Neural cell (in vitro differentiated cells): ENCODE results near the gene KRTAP5-4.
"Not testable (repeated sequence)": the region's sequence is repeated elsewhere in the genome, so short reads cannot be mapped to it uniquely, and the experiment has no call there.

Source experiments
- EZH2 ChIP-seq: fragments of 200-600, 300-800 bp; shearing (Covaris generic), sonication (generic); IDR thresholded peaks from 2 replicates; pipeline ENCODE4 v1.6.1; 2014; ENCODE audit warnings: antibody characterized with exemption, low read length, borderline replicate concordance, mild to moderate bottlenecking; ENCODE audit not compliant: insufficient read depth, poor library complexity, severe bottlenecking
- POLR2AphosphoS5 ChIP-seq: IDR thresholded peaks from 2 replicates; pipeline ENCODE4 v1.6.1; 2012
- RAD21 ChIP-seq: fragments of 450-650 bp; conservative IDR thresholded peaks from 2 replicates; pipeline ENCODE4 v1.6.1; 2014; ENCODE audit warnings: antibody characterized with exemption, mild to moderate bottlenecking, moderate library complexity
- TAF1 ChIP-seq: IDR thresholded peaks from 2 replicates; pipeline ENCODE4 v1.6.1; 2012; ENCODE audit warnings: low read depth
- TF ChIP-seq, protein P1 (sequence below): fragments of 450-650 bp; IDR thresholded peaks from 2 replicates; pipeline ENCODE4 v1.5.1; 2014; ENCODE audit warnings: antibody characterized with exemption, mild to moderate bottlenecking, moderate library complexity; ENCODE audit not compliant: poor library complexity, severe bottlenecking
- TF ChIP-seq, protein P2 (sequence below): IDR thresholded peaks from 2 replicates; pipeline ENCODE4 v1.6.1; 2012; ENCODE audit warnings: borderline replicate concordance

DNA sequence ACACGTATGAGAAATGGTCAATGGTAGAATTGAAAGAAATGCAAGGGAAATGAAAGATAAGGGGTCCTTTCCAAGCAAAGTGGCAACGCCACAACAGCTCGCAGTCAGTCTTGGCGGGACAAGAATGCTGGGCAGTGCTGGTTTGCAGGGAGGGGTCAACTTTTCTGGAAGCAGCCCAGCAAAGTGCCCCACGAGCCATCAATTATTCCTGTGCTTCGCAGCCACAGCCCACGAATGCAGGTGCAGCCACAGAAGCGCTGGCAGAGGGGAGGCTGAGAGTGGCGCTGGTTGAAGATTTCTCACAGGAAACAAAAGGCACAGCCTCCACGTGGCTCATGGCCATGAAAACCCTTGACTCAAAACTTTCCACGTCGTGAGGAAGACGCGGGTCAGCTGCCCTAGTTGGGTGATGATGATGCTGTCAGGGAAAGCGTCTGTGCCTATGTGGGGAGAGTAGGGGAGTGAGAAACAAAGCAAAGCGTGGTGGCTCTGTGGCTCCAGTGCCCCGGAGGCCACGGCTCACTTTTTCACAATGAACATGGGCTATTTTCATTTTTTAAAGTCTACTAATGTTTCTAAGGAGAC is 40.9 kb upstream of the KRTAP5-4 start:
- TF ChIP-seq, protein P1, sequence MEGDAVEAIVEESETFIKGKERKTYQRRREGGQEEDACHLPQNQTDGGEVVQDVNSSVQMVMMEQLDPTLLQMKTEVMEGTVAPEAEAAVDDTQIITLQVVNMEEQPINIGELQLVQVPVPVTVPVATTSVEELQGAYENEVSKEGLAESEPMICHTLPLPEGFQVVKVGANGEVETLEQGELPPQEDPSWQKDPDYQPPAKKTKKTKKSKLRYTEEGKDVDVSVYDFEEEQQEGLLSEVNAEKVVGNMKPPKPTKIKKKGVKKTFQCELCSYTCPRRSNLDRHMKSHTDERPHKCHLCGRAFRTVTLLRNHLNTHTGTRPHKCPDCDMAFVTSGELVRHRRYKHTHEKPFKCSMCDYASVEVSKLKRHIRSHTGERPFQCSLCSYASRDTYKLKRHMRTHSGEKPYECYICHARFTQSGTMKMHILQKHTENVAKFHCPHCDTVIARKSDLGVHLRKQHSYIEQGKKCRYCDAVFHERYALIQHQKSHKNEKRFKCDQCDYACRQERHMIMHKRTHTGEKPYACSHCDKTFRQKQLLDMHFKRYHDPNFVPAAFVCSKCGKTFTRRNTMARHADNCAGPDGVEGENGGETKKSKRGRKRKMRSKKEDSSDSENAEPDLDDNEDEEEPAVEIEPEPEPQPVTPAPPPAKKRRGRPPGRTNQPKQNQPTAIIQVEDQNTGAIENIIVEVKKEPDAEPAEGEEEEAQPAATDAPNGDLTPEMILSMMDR: not testable (repeated sequence)
- TF ChIP-seq TAF1, RAD21, POLR2AphosphoS5, EZH2: not testable (repeated sequence)
- TF ChIP-seq, protein P2, sequence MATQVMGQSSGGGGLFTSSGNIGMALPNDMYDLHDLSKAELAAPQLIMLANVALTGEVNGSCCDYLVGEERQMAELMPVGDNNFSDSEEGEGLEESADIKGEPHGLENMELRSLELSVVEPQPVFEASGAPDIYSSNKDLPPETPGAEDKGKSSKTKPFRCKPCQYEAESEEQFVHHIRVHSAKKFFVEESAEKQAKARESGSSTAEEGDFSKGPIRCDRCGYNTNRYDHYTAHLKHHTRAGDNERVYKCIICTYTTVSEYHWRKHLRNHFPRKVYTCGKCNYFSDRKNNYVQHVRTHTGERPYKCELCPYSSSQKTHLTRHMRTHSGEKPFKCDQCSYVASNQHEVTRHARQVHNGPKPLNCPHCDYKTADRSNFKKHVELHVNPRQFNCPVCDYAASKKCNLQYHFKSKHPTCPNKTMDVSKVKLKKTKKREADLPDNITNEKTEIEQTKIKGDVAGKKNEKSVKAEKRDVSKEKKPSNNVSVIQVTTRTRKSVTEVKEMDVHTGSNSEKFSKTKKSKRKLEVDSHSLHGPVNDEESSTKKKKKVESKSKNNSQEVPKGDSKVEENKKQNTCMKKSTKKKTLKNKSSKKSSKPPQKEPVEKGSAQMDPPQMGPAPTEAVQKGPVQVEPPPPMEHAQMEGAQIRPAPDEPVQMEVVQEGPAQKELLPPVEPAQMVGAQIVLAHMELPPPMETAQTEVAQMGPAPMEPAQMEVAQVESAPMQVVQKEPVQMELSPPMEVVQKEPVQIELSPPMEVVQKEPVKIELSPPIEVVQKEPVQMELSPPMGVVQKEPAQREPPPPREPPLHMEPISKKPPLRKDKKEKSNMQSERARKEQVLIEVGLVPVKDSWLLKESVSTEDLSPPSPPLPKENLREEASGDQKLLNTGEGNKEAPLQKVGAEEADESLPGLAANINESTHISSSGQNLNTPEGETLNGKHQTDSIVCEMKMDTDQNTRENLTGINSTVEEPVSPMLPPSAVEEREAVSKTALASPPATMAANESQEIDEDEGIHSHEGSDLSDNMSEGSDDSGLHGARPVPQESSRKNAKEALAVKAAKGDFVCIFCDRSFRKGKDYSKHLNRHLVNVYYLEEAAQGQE: not testable (repeated sequence)
